ENCODE results near the gene ACTL9. TPM values are rescaled to one million over a fixed set of nuclear protein-coding genes. Genes with fewer than 3 reads are reported as not detected.
"Not testable (repeated sequence)": the region's sequence is repeated elsewhere in the genome, so short reads cannot be mapped to it uniquely, and the experiment has no call there.

ACTL9 gene
- total RNA-seq, 1 donor from 2014 or later: not detected

DNA sequence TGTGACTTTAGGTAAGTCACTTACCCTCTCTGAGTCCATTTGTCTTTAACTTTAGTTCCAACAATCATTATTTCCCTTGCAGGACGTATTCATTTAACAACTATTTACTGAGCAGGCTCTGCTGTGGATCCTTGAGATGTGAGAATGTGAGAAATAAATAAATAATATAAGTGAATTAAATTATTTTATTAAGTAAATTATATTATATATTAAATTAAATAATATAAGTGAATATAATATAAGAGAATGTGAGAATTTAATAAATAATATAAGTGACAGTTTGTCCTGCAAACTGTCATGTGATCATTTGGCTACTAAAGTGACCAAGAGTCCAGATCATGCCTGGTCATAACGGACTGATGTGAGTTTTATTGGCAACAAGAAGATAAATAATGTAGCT is 23.4 kb upstream of the ACTL9 start:
- no peak for DNase-seq (ENCODE audit: low read depth)
- H3K36me3 ChIP-seq (ENCODE audit: control insufficient read depth, insufficient read depth, low read length): no peaks in the 10 kb centered on the region
- H3K27me3 ChIP-seq (ENCODE audit: control insufficient read depth, insufficient read depth, low read length): no peaks in the 10 kb centered on the region
- TF ChIP-seq CTCF (IDR thresholded peaks at IDR 0.05; ENCODE audit: insufficient read depth, low read length, severe bottlenecking): no peak
- H3K4me3 ChIP-seq (ENCODE audit: low read depth, low read length): no peak overlapping the region
- FAIRE-seq: no peak

DNA sequence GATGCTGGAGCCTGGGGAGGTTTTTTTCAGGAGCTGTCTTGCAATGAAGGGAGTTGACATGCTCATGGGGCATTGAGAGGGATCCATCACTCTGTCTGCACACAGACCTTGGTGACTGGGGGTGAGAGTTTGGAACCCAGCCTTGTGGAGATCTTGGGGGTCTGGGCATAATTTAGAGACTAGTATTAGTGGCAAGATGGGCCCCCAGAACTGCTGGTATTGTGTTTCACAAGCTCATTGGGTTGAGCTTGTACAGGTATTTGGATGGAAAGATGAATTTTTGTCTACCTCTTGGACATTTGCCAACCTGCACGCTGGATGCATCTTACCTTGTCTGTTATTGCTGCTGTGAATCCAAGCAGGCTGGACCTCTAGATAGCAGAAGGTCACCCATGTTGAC is 22.7 kb upstream of the ACTL9 start, which contains the start of gene OR2Z1:
Gene OR2Z1 (plus strand): TSS at position 301 of the 400 bp plus-strand sequence. CDS start 9,395 bp downstream, outside the sequence.
- no peak for DNase-seq (ENCODE audit: low read depth)
- peak; percentile 50 for FAIRE-seq
- Histone ChIP-seq H3K27me3 (ENCODE audit: control insufficient read depth, insufficient read depth, low read length) (no peaks in the 10 kb centered on the region), H3K4me3 (ENCODE audit: low read depth, low read length) (no peak within 1 kb of the TSS), H3K36me3 (ENCODE audit: control insufficient read depth, insufficient read depth, low read length) (no peaks in the 10 kb centered on the region)
- no peak for TF ChIP-seq CTCF (IDR thresholded peaks at IDR 0.05; ENCODE audit: insufficient read depth, low read length, severe bottlenecking)

GRCh38 chr19:8710337-8710736 is 11.7 kb upstream of the ACTL9 start:
- H3K27me3 ChIP-seq (ENCODE audit: control insufficient read depth, insufficient read depth, low read length); FAIRE-seq; H3K4me3 ChIP-seq (ENCODE audit: low read depth, low read length); DNase-seq (ENCODE audit: low read depth); H3K36me3 ChIP-seq (ENCODE audit: control insufficient read depth, insufficient read depth, low read length): not testable (repeated sequence)

GRCh38 chr19:8705742-8706141 is 7.1 kb upstream of the ACTL9 start:
- H3K27me3 ChIP-seq (ENCODE audit: control insufficient read depth, insufficient read depth, low read length): no peaks in the 10 kb centered on the region
- no peak for FAIRE-seq
- no peaks in the 10 kb centered on the region for H3K36me3 ChIP-seq (ENCODE audit: control insufficient read depth, insufficient read depth, low read length)
- DNase-seq (ENCODE audit: low read depth): no peak
- no peak for TF ChIP-seq CTCF (IDR thresholded peaks at IDR 0.05; ENCODE audit: insufficient read depth, low read length, severe bottlenecking)
- H3K4me3 ChIP-seq (ENCODE audit: low read depth, low read length): no peak overlapping the region

- H3K36me3 ChIP-seq (ENCODE audit: control insufficient read depth, insufficient read depth, low read length); FAIRE-seq; H3K4me3 ChIP-seq (ENCODE audit: low read depth, low read length); H3K27me3 ChIP-seq (ENCODE audit: control insufficient read depth, insufficient read depth, low read length); DNase-seq (ENCODE audit: low read depth): not testable (repeated sequence)
Measured at GRCh38 chr19:8705304-8705703, 6.7 kb upstream of the ACTL9 start.

- Histone ChIP-seq H3K27me3 (ENCODE audit: control insufficient read depth, insufficient read depth, low read length) (no peaks in the 10 kb centered on the region), H3K4me3 (ENCODE audit: low read depth, low read length) (no peak overlapping the region), H3K36me3 (ENCODE audit: control insufficient read depth, insufficient read depth, low read length) (no peaks in the 10 kb centered on the region)
- no peak for DNase-seq (ENCODE audit: low read depth)
- FAIRE-seq: no peak
- TF ChIP-seq CTCF (IDR thresholded peaks at IDR 0.05; ENCODE audit: insufficient read depth, low read length, severe bottlenecking): no peak
Measured at GRCh38 chr19:8703223-8703622, 4.6 kb upstream of the ACTL9 start.

DNA sequence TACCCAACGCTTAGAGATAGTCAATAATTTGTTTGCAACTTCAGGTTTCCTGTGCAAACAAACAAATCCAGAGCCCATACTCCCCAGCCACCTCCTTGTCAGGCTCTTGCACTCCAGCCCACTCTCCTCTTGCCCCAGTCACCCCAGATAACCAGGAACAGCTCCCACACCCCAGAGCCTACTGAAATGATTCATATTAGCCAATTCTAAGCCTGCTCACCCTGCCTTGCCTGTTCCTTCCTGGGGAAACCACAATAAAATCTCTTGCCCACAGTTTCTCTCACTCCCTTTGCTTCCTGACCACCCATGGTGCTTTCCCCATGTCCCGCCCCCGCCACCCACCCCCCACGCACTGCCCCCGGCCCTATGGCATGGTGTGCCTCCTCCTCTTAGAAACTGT is 3.8 kb upstream of the ACTL9 start:
- TF ChIP-seq CTCF (IDR thresholded peaks at IDR 0.05; ENCODE audit: insufficient read depth, low read length, severe bottlenecking): no peak
- DNase-seq (ENCODE audit: low read depth): no peak
- no peak for FAIRE-seq

More for the DNA sequence above, 3.8 kb upstream of the ACTL9 start:
- no peaks in the 10 kb centered on the region for H3K27me3 ChIP-seq (ENCODE audit: control insufficient read depth, insufficient read depth, low read length)
- H3K36me3 ChIP-seq (ENCODE audit: control insufficient read depth, insufficient read depth, low read length): no peaks in the 10 kb centered on the region
- H3K4me3 ChIP-seq (ENCODE audit: low read depth, low read length): no peak overlapping the region

Data from bronchial epithelial cell (primary cell).